Activated CD4-positive, alpha-beta T cell treated with anti-CD3 and anti-CD28 coated beads, Interleukin-2, amount 10 ng/mL, durations not matched to agents 24 days and 14 days (primary cell): Measurements from ENCODE around the gene STPG3. TPM values are rescaled to one million over a fixed set of nuclear protein-coding genes. Genes with fewer than 3 reads are reported as not detected.
"Not testable (repeated sequence)": the region's sequence is repeated elsewhere in the genome, so short reads cannot be mapped to it uniquely, and the experiment has no call there.

Source experiments
- DNase-seq: peaks from one replicate; pipeline ENCODE4 v3.0.0; 2022
- H3K27ac Mint-ChIP-seq: one replicate; pipeline ENCODE4 v1.8.0; 2022; ENCODE audit warnings: mild to moderate bottlenecking, mixed read lengths
- H3K27me3 Mint-ChIP-seq: one replicate; pipeline ENCODE4 v1.8.0; 2022; ENCODE audit warnings: mixed read lengths
- H3K36me3 Mint-ChIP-seq: one replicate; pipeline ENCODE4 v1.8.0; 2022; ENCODE audit warnings: low read depth, mild to moderate bottlenecking, mixed read lengths
- H3K4me1 Mint-ChIP-seq: one replicate; pipeline ENCODE4 v1.8.0; 2021; ENCODE audit warnings: mixed read lengths
- H3K4me3 Mint-ChIP-seq: one replicate; pipeline ENCODE4 v1.8.0; 2022; ENCODE audit warnings: mild to moderate bottlenecking, moderate library complexity, mixed read lengths
- H3K9me3 Mint-ChIP-seq: one replicate; pipeline ENCODE4 v1.8.0; 2021; ENCODE audit warnings: mixed read lengths
- intact Hi-C: fragments of 100-400 bp; cut with micrococcal nuclease; formaldehyde crosslinking; loops from one replicate; pipeline ENCODE4 v1.15.1; 2023
- total RNA-seq: library from RNA; stranded (reverse); gene quantifications from 2 replicates; pipeline ENCODE4 v1.2.3, GENCODE V29; 2022

The STPG3 gene
- total RNA-seq, 1 donor from 2014 or later, result 0.54 TPM

DNA sequence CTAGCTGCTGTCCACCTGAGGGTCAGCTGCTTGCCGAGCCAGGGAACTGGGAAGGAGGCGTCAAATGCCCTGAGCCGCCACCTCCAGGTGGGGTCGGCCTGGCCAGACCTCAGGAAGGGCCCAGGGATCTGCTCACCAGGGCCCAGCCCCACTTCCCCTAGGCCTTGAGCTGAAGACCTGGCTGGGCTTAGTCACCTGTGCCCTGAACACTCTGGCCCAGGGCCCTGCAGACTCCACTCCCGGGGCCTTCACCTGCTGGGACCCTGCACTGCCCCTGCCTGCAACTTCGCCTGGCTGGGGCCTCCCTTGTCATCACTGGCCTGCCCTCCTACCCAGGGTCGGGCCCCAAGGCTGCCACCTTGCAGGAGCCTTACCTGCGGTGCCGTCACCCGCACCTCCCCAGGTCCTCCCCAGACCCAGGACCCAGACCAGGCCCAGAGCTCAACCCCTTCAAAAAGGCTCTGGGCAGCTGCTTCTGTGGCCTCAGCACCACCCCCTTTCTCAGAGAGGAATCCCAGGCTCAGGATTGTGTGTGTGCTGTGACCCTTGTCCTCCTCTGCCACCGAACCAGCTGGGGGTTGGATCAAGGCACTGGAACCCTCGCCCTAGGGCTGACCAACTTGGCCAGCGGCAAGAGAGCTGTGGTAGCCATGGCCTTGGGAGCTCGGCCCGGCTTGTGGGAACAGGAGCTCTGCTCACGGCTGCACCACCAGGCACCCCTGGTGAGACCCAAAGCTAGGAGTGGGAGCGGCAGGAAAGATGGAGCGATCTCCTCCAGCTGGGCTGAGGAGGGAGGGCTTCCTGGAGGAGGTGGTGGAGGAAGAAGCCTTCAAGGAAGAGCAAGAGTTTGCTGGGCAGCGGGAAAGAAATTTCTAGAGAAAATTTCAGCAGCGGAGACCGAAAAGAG is 2.9 kb downstream of the STPG3 start:
- H3K4me3 Mint-ChIP-seq, result peak overlapping the region; percentile 90
- peaks cover 9% of the 10 kb centered on the region for H3K36me3 Mint-ChIP-seq
- peak; percentile 64 for DNase-seq
- H3K9me3 Mint-ChIP-seq, result no peaks in the 10 kb centered on the region
- peaks cover 1% of the 10 kb centered on the region for H3K27me3 Mint-ChIP-seq
- intact Hi-C loops, result no loop called here
- peak overlapping the region; percentile 83 for H3K27ac Mint-ChIP-seq
- peaks cover 13% of the 10 kb centered on the region for H3K4me1 Mint-ChIP-seq

DNA sequence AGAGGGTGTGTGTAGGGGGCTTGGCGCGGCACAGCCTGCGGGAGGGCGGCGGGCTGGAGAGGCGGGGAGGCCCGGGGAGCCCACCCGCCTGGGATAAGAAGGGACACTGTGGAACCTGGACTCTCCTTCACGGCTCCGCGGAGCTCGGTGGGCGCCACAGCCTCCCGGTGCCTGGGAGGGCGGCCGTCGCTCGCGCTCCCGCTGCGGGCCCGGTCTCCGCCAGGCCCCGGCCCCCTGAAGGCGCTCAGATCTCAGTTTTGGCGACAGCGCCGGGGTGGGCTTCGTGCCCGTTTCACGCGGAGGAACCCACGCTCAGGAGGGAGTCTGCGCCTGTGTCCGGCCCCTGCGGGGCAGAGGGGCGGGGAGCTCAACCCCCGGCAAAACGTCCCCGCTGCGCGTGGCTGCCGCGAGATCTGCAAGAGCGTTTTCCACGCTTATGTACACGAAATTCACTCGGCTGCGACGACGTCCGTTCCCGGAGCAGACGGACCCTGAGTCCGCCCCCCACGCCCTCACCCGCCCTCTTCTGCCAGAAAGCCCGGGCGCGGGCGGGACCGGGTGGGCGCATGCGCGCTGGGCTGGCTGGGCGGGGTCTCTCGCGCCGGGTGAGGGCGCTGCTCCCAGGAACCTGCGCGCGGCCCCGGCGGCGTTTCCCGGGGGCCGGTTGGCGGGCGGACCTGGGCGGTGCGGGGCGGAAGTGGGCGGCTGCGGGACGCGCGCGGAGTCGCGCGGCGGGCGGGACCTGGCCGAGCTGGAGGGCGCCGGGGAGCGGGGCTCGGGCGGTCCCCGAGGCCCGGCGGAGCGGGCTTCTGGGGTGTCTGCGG is 3.8 kb downstream of the STPG3 start, which contains the start of gene NELFB:
TSS of gene NELFB (plus strand) at position 704 of the 824 bp plus-strand sequence.
- peak within 1 kb of the TSS; percentile 90 for H3K4me3 Mint-ChIP-seq
- peaks cover 13% of the 10 kb centered on the region for H3K4me1 Mint-ChIP-seq
- H3K27ac Mint-ChIP-seq, result peak within 1 kb of the TSS; percentile 84
- intact Hi-C loops, result loop anchor here (1.0 kb wide), 1 partner anchor 14 kb away; the partner anchor contains the start of gene TUBB4B
- no peaks in the 10 kb centered on the region for H3K9me3 Mint-ChIP-seq
- H3K27me3 Mint-ChIP-seq, result peaks cover 1% of the 10 kb centered on the region
- DNase-seq, result peak; percentile 100
- peaks cover 12% of the 10 kb centered on the region for H3K36me3 Mint-ChIP-seq

DNA sequence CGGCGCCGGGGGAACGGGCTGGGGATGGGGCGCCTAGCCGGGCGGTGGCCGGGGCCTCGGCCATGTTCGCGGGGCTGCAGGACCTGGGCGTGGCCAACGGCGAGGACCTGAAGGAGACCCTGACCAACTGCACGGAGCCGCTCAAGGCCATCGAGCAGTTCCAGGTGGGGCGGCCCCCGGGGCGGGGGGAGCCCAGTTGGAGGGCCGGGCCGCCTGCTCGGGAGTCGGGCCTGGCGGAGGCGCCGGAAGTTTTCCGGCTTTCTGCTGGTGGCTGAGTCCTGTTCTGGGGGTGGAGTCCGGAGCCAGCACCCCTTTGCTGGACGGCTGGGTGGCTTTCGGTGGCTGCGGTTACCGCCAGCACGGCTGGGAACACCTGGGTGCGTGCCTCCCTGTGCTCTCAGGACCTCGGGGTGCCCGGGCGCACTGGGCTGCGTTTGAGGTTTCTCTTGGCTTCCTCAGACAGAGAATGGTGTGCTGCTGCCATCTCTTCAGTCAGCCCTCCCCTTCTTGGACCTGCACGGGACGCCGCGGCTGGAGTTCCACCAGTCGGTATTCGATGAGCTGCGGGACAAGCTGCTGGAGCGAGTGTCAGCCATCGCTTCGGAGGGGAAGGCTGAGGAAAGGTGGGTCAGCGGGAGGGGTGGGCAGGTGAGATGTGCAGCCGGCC is 4.5 kb downstream of the STPG3 start:
- Mint-ChIP-seq H3K4me1 (peaks cover 13% of the 10 kb centered on the region), H3K36me3 (peaks cover 12% of the 10 kb centered on the region)
- no peak for DNase-seq

DNA sequence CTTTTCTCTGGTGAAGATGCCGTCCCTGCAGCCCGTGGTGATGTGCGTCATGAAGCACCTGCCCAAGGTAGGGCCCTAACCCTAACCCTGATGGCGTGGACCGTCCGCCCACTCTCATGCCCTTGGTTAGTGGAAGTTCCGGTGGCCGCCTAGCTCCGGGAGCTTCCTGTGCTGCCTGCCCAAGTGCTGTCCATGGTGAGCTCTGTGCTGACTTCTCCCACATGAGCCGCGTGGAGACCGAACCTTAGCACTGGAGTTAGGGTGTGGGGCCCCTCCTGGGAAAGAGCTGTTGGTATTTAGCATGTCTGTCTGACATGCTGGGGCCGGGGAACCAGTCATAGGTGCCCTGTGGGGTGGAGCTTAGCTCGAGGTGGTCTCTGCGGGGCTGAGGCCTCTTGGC is 5.3 kb downstream of the STPG3 start:
- Mint-ChIP-seq H3K9me3 (no peaks in the 10 kb centered on the region), H3K27ac (no peak overlapping the region), H3K4me1 (peaks cover 13% of the 10 kb centered on the region), H3K4me3 (peak overlapping the region; percentile 87), H3K27me3 (peaks cover 1% of the 10 kb centered on the region), H3K36me3 (peaks cover 12% of the 10 kb centered on the region)
- intact Hi-C loops, result no loop called here
- DNase-seq, result no peak

More for the DNA sequence above, 4.5 kb downstream of the STPG3 start:
- peaks cover 1% of the 10 kb centered on the region for H3K27me3 Mint-ChIP-seq
- H3K9me3 Mint-ChIP-seq, result no peaks in the 10 kb centered on the region
- intact Hi-C loops, result loop anchor here (1.0 kb wide), 1 partner anchor 14 kb away; the partner anchor contains the start of gene TUBB4B
- peak overlapping the region; percentile 87 for H3K4me3 Mint-ChIP-seq
- peak overlapping the region; percentile 84 for H3K27ac Mint-ChIP-seq

DNA sequence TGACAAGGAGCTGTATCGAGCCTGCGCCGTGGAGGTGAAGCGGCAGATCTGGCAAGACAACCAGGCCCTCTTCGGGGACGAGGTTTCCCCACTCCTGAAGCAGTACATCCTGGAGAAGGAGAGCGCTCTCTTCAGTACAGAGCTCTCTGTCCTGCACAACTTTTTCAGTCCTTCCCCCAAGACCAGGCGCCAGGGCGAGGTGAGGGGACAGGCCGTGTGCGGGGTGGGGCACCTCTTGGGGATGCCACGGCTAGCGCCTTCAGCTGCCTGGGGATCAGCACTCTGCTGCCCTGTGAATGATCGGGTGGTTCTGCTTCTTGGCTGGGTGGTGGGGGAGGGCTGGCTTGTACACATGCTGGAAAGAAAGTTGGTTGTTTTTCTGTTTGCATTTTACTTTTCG is 5.8 kb downstream of the STPG3 start:
- H3K27ac Mint-ChIP-seq, result no peak overlapping the region
- peaks cover 1% of the 10 kb centered on the region for H3K27me3 Mint-ChIP-seq
- DNase-seq, result no peak
- no peaks in the 10 kb centered on the region for H3K9me3 Mint-ChIP-seq
- peaks cover 13% of the 10 kb centered on the region for H3K4me1 Mint-ChIP-seq
- peaks cover 15% of the 10 kb centered on the region for H3K36me3 Mint-ChIP-seq
- peak overlapping the region; percentile 87 for H3K4me3 Mint-ChIP-seq
- intact Hi-C loops, result no loop called here

DNA sequence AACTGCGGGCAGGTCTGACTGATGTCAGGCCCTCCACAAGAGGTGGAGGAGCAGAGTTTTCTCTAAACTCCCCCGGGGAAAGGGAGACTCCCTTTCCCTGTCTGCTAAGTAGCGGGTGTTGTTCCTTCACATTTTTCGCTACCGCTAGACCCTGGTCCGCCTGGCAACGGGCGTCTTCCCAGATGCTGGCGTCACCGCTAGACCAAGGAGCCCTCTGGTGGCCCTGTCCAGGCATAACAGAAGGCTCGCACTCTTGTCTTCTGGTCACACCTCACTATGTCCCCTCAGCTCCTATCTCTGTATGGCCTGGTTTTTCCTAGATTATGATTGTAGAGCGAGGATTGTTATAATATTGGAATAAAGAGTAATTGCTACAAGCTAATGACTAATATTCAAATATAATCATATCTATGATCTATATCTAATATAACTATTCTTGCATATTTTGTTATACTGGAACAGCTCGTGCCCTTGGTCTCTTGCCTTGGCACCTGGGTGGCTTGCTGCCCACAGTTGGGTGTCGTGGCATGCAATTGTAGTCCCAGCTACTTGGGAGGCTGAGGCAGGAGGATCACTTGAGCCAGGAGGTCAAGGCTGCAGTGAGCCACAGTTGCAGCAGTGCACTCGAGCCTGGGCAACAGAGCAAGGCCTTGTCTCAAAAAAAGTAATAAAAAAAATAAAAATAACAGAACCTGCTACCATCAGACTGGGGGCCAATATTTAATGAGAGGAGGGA is 11.3 kb downstream of the STPG3 start:
- H3K36me3 Mint-ChIP-seq, result peaks cover 28% of the 10 kb centered on the region
- H3K4me1 Mint-ChIP-seq, DNase-seq, H3K27me3 Mint-ChIP-seq, H3K9me3 Mint-ChIP-seq, H3K4me3 Mint-ChIP-seq, intact Hi-C loops, H3K27ac Mint-ChIP-seq: not testable (repeated sequence)

DNA sequence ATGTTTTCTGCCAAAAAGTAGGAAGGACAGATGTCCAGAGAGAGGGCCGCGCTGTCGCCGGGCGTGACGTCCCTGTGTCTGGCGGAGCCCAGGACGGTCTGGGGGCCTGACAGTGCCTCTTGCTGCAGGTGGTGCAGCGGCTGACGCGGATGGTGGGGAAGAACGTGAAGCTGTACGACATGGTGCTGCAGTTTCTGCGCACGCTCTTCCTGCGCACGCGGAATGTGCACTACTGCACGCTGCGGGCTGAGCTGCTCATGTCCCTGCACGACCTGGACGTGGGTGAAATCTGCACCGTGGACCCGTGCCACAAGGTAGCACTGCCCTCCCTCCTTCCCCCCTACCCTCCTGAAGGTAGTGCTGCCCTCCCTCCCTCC is 11.8 kb downstream of the STPG3 start:
- Mint-ChIP-seq H3K27ac (no peak overlapping the region), H3K4me1 (no peaks in the 10 kb centered on the region), H3K36me3 (peaks cover 34% of the 10 kb centered on the region), H3K27me3 (no peaks in the 10 kb centered on the region), H3K9me3 (no peaks in the 10 kb centered on the region), H3K4me3 (no peak overlapping the region)
- intact Hi-C loops, result no loop called here
- no peak for DNase-seq

DNA sequence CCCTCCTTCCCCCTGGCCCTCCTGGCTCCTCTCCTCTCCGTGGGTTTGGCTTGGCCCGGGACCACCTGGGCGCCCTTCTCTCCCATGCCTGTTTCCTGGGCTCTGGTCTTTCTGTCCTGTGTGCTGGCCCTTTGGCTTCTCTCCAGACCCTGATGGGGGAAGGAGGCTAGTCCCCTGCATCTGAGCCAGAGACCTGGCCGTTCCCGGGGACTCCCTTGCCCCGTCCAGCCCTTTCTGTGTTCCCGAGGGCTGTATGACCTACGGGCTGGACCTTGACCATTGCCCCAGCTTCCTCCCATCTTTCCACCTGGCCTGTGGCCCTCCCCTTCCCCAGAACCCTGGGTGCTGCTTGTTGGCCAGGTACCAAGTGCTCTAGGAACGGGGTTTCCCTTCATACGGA is 12.4 kb downstream of the STPG3 start:
- DNase-seq, result no peak
- peaks cover 37% of the 10 kb centered on the region for H3K36me3 Mint-ChIP-seq
- H3K4me1 Mint-ChIP-seq, result no peaks in the 10 kb centered on the region
- H3K9me3 Mint-ChIP-seq, result no peaks in the 10 kb centered on the region
- no peak overlapping the region for H3K4me3 Mint-ChIP-seq
- H3K27ac Mint-ChIP-seq, result no peak overlapping the region
- H3K27me3 Mint-ChIP-seq, result no peaks in the 10 kb centered on the region
- intact Hi-C loops, result no loop called here

DNA sequence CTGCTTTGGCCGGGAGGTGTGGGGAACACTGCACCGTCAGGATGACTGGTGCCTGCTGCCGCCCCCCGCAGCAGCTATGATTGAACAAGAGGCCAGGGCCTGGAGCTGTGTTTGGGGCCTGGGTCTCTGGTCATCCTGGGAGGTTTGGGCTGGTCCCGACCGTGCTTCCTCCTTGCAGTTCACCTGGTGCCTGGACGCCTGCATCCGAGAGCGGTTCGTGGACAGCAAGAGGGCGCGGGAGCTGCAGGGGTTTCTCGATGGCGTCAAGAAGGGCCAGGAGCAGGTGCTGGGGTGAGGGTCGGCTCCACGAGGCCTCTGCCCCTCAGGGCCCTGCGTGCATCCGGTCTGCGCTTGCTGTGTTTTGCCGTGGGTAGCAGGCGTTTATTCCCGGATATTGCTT is 13.0 kb downstream of the STPG3 start:
- no peaks in the 10 kb centered on the region for H3K4me1 Mint-ChIP-seq
- DNase-seq, result no peak
- intact Hi-C loops, result no loop called here
- no peak overlapping the region for H3K27ac Mint-ChIP-seq
- no peaks in the 10 kb centered on the region for H3K27me3 Mint-ChIP-seq
- peaks cover 36% of the 10 kb centered on the region for H3K36me3 Mint-ChIP-seq
- no peak overlapping the region for H3K4me3 Mint-ChIP-seq
- no peaks in the 10 kb centered on the region for H3K9me3 Mint-ChIP-seq

DNA sequence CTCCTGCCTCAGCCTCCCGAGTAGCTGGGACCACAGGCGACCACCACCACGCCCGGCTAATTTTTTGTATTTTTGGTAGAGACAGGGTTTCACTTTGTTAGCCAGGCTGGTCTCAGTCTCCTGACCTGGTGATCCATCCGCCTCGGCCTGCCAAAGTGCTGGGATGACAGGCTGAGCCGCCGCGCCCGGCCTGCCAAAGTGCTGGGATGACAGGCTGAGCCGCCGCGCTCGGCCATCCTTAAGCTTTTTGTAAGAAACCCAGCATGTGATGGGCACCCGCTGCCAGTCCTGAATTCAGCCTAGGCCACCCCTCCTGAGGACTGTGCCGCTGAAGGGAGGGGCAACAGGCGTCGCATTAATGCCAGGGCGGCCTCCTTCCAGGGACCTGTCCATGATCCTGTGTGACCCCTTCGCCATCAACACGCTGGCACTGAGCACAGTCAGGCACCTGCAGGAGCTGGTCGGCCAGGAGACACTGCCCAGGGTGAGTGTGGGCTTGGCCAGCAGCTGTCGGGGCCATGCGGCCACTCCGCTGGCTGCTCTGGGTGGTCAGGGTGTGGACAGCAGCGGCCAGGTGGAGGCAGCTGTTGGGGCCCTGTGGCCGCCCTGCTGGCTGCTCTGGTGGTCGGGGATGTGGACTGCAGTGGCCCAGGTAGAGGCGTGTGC is 14.5 kb downstream of the STPG3 start:
- Mint-ChIP-seq H3K36me3 (peaks cover 34% of the 10 kb centered on the region), H3K27ac (no peak overlapping the region), H3K9me3 (no peaks in the 10 kb centered on the region), H3K27me3 (no peaks in the 10 kb centered on the region), H3K4me1 (no peaks in the 10 kb centered on the region), H3K4me3 (no peak overlapping the region)
- DNase-seq, result no peak
- intact Hi-C loops, result no loop called here

DNA sequence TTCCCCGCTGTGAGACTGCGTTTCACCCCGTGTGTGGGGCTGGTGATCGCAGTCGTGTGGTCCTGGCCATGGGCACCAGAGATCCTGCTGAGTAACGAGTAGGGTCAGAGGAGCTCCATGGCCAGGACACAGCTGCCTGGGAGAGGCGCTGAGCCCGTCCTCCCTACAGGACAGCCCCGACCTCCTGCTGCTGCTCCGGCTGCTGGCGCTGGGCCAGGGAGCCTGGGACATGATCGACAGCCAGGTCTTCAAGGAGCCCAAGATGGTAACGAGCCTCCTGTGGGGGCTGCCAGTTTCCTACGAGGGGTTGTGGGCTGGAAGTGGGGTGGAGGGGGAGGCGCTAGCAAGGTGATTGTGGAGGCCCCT is 15.1 kb downstream of the STPG3 start:
- DNase-seq, result no peak
- peaks cover 36% of the 10 kb centered on the region for H3K36me3 Mint-ChIP-seq
- no peaks in the 10 kb centered on the region for H3K27me3 Mint-ChIP-seq
- intact Hi-C loops, result no loop called here
- H3K27ac Mint-ChIP-seq, result no peak overlapping the region
- no peak overlapping the region for H3K4me3 Mint-ChIP-seq
- no peaks in the 10 kb centered on the region for H3K9me3 Mint-ChIP-seq
- no peaks in the 10 kb centered on the region for H3K4me1 Mint-ChIP-seq

DNA sequence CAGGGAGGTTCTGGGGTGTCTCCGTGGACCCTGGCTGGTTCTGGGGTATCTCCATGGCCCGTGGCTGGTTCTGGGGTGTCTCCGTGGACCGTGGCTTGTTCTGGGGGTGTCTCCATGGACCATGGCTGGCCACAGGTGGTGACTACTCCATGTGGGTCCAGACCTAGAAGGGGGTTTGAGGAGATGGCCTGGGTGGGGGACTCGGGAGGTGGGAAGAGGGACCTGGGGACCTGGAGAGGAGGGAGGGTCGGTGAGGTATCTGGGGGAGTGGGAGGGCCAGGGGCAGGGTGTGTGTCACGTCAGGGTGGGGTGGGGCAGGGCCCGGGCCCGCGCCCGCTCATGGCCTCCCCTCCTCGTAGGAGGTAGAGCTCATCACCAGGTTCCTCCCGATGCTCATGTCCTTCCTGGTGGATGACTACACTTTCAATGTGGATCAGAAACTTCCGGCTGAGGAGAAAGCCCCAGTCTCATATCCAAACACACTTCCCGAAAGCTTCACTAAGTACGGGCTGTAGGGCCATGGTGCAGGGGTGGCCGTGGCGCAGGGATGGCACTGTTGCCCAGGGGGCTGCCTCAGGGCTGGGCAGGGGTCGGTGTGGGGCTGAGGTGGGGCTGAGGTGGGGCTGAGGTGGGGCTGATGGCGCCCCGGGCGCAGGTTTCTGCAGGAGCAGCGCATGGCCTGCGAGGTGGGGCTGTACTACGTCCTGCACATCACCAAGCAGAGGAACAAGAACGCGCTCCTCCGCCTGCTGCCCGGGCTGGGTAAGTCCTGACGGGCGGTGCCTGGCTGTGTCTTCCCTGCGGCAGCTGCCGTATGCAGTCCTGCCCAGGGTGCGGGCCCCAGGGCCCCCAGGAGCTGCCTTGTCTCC is 15.7 kb downstream of the STPG3 start:
- Mint-ChIP-seq H3K36me3 (peaks cover 36% of the 10 kb centered on the region), H3K27ac (no peak overlapping the region), H3K4me3 (no peak overlapping the region), H3K4me1 (peaks cover 4% of the 10 kb centered on the region), H3K27me3 (no peaks in the 10 kb centered on the region), H3K9me3 (no peaks in the 10 kb centered on the region)
- no peak for DNase-seq
- intact Hi-C loops, result no loop called here
